Measurements from ENCODE around the gene NLGN2. TPM values are rescaled to one million over a fixed set of nuclear protein-coding genes. Genes with fewer than 3 reads are reported as not detected.
A peak's percentile ranks its signal among the peaks of the same experiment; 100 is the strongest.

Gene NLGN2
- total RNA-seq, 1 donor, result 5.8 TPM

DNA sequence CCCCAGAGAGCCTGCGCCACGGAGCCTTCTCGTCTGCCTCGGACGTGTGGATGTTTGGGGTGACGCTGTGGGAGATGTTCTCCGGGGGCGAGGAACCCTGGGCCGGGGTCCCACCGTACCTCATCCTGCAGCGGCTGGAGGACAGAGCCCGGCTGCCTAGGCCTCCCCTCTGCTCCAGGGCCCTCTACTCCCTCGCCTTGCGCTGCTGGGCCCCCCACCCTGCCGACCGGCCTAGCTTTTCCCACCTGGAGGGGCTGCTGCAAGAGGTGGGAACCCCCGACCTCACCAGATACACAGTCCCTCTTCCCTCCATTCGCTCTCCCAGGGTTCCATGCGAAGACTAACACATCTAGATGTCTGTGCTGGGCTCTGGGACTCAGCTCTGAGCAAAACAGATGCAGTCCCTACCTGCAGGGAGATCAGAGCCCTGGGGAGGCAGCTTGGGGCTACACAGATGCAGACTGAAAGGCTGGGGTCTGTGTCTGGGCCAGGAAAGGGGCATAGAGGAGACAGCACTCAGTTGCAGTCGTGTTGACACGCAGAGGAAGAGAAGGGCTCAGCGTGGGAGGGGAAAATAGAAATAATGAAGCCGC, 23.1 kb upstream of the NLGN2 start:
- Histone ChIP-seq H3K4me1 (ENCODE audit: insufficient read depth, low read length) (peaks cover 3% of the 10 kb centered on the region), H3K4me3 (ENCODE audit: insufficient read depth, low read length) (no peak overlapping the region), H3K36me3 (ENCODE audit: insufficient read depth, low read length) (peaks cover 9% of the 10 kb centered on the region), H3K4me2 (ENCODE audit: insufficient read depth, low read length) (peak overlapping the region; percentile 71), H2AFZ (ENCODE audit: low read length) (no peak overlapping the region), H4K20me1 (ENCODE audit: insufficient read depth, low read length) (peaks cover 2% of the 10 kb centered on the region), H3K27me3 (ENCODE audit: insufficient read depth, low read length) (peaks cover 44% of the 10 kb centered on the region), H3K9me3 (ENCODE audit: low read depth, low read length) (peaks cover under 1% of the 10 kb centered on the region), H3K79me2 (ENCODE audit: insufficient read depth, low read length) (no peaks in the 10 kb centered on the region), H3K27ac (ENCODE audit: low read depth, low read length) (no peak overlapping the region)
- no peak for DNase-seq (ENCODE audit: insufficient read length, low spot score, missing footprints)
- no peak for TF ChIP-seq CTCF (IDR thresholded peaks at IDR 0.05; ENCODE audit: extremely low read depth, low read depth, low read length)

DNA sequence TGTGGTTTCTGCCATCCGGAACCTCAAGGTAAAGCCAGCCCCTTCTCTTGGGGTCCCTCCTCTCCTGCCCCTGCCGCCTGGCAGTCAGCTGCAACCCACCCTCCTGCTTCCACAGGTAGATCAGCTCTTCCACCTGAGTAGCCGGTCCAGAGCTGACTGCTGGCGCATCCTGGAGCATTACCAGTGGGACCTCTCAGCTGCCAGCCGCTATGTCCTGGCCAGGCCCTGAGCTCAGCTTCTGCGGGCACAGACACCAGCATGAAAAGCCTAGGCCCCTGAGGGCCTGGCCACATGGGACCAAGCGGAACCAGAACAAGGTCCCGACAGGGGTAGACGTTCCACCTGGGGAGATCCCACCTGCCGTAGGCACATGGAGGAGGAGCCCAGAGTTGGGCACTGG, 18.8 kb upstream of the NLGN2 start:
- DNase-seq (ENCODE audit: insufficient read length, low spot score, missing footprints), result peak; percentile 41
- H3K4me1 ChIP-seq (ENCODE audit: insufficient read depth, low read length), result peaks cover 9% of the 10 kb centered on the region
- no peak for TF ChIP-seq CTCF (IDR thresholded peaks at IDR 0.05; ENCODE audit: extremely low read depth, low read depth, low read length)
- H3K9me3 ChIP-seq (ENCODE audit: low read depth, low read length), result no peaks in the 10 kb centered on the region
- H3K79me2 ChIP-seq (ENCODE audit: insufficient read depth, low read length), result peaks cover 5% of the 10 kb centered on the region
- no peak overlapping the region for H3K4me2 ChIP-seq (ENCODE audit: insufficient read depth, low read length)
- H3K36me3 ChIP-seq (ENCODE audit: insufficient read depth, low read length), result peaks cover 37% of the 10 kb centered on the region
- peaks cover 3% of the 10 kb centered on the region for H3K27me3 ChIP-seq (ENCODE audit: insufficient read depth, low read length)
- no peak overlapping the region for H3K4me3 ChIP-seq (ENCODE audit: insufficient read depth, low read length)
- no peak overlapping the region for H3K27ac ChIP-seq (ENCODE audit: low read depth, low read length)
- H2AFZ ChIP-seq (ENCODE audit: low read length), result no peak overlapping the region
- peaks cover 2% of the 10 kb centered on the region for H4K20me1 ChIP-seq (ENCODE audit: insufficient read depth, low read length)

DNA sequence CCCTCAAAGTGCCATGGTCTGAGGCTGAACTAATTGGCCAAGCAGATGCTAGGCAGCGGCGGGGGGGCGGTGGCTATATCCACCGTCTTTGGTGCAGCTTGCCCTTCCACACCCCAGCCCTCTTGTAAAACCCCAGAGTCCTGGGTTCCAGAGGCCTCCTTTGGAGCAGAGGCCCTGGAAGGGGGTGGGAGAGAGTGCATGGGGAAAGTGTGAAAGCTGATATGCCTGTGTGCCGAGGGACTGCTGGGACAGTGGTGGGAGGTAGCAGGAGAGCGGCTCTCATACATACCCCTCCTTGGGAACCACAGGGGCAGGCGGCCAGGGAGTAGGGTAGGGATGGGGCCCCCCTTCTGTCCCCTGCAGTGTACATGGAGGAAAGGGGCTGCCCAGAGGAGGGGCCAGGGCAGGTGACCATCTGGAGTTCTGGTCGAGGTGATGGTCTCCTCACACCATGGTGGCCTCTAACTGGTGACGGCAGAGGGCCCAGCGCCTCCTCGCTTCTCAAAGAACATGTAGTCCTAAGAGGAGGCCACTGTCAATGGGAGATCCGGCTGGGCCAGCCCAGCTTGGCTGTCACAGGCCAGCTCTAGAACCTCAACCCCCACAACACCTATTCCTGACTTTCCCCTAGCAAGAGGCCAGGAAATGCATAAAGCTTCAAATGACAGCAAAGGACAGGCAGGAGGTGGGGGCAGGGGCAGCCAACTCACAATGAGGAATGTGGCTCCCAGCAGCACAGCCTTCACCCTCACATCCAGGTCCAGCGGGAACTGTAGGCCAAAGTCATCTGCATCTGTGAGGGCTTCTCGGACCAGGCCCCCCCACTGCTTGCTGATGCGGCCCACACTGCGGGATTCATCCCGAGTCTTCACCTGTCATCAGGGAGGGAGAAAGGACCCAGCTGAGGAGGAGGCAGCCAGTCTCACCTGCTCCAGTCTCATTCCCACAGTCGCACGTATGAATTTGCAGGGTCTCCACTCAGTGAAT, 17.4 kb upstream of the NLGN2 start:
- Histone ChIP-seq H3K27ac (ENCODE audit: low read depth, low read length) (no peak overlapping the region), H4K20me1 (ENCODE audit: insufficient read depth, low read length) (peaks cover 2% of the 10 kb centered on the region), H3K36me3 (ENCODE audit: insufficient read depth, low read length) (peaks cover 37% of the 10 kb centered on the region), H3K4me2 (ENCODE audit: insufficient read depth, low read length) (no peak overlapping the region), H3K4me1 (ENCODE audit: insufficient read depth, low read length) (peaks cover 11% of the 10 kb centered on the region), H3K27me3 (ENCODE audit: insufficient read depth, low read length) (no peaks in the 10 kb centered on the region), H3K4me3 (ENCODE audit: insufficient read depth, low read length) (no peak overlapping the region), H3K9me3 (ENCODE audit: low read depth, low read length) (no peaks in the 10 kb centered on the region), H2AFZ (ENCODE audit: low read length) (no peak overlapping the region), H3K79me2 (ENCODE audit: insufficient read depth, low read length) (peaks cover 7% of the 10 kb centered on the region)
- peak; percentile 55 for DNase-seq (ENCODE audit: insufficient read length, low spot score, missing footprints)
- TF ChIP-seq CTCF (IDR thresholded peaks at IDR 0.05; ENCODE audit: extremely low read depth, low read depth, low read length), result no peak

DNA sequence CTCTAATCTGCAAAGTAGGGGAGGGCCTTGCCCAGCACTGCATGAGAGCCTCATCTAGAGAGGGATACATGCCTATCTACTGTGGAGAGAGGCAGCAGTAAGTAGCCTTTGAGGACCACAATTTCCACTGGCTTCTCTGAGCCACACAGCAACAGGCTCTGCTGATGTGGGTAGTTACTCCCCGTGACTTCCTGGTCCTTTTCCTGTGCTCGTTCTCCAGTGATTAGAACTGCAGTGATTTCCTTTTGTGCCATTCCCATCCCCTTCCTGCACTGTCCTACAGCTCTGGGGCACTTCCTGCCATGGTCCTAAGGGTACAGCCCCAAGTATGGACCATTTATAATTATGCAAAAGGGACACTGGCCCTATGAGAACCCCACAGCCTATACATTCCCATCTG, 16.3 kb upstream of the NLGN2 start:
- H4K20me1 ChIP-seq (ENCODE audit: insufficient read depth, low read length), result peaks cover 2% of the 10 kb centered on the region
- H3K27me3 ChIP-seq (ENCODE audit: insufficient read depth, low read length), result no peaks in the 10 kb centered on the region

More for the DNA sequence above, 16.3 kb upstream of the NLGN2 start:
- H3K9me3 ChIP-seq (ENCODE audit: low read depth, low read length), result no peaks in the 10 kb centered on the region
- no peak overlapping the region for H2AFZ ChIP-seq (ENCODE audit: low read length)
- peak; percentile 32 for DNase-seq (ENCODE audit: insufficient read length, low spot score, missing footprints)
- H3K27ac ChIP-seq (ENCODE audit: low read depth, low read length), result no peak overlapping the region
- TF ChIP-seq CTCF (IDR thresholded peaks at IDR 0.05; ENCODE audit: extremely low read depth, low read depth, low read length), result no peak
- H3K36me3 ChIP-seq (ENCODE audit: insufficient read depth, low read length), result peaks cover 37% of the 10 kb centered on the region
- no peak overlapping the region for H3K4me2 ChIP-seq (ENCODE audit: insufficient read depth, low read length)
- H3K4me3 ChIP-seq (ENCODE audit: insufficient read depth, low read length), result no peak overlapping the region
- H3K4me1 ChIP-seq (ENCODE audit: insufficient read depth, low read length), result peaks cover 11% of the 10 kb centered on the region
- peaks cover 7% of the 10 kb centered on the region for H3K79me2 ChIP-seq (ENCODE audit: insufficient read depth, low read length)
